T-helper 22 cell (primary cell): ENCODE measurements around the gene ZFP28.

Source experiments
- DNase-seq: peaks from one replicate; pipeline ENCODE4 v3.0.0-alpha.2; 2020; ENCODE audit warnings: low read depth

Gene ZFP28

DNA sequence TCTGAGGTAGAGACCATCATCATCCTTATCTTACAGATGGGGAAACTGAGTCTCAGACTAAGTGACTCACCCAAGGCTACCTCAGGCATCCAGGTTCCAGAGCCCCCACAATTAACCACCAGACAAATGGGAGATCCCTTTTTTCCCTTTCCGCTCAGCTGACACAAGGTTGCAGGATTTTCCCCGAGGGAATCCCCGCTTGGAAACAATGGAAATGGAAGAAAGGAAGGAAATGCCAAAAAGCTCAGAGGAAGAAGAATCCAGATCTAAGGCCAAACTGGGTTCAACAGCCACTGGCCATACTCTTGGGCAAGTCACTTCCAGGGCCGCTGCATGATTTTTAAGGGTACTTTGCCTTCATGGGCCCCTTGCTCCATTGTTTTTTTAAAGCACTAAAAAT is 57.9 kb downstream of the ZFP28 start:
- no peak for DNase-seq

DNA sequence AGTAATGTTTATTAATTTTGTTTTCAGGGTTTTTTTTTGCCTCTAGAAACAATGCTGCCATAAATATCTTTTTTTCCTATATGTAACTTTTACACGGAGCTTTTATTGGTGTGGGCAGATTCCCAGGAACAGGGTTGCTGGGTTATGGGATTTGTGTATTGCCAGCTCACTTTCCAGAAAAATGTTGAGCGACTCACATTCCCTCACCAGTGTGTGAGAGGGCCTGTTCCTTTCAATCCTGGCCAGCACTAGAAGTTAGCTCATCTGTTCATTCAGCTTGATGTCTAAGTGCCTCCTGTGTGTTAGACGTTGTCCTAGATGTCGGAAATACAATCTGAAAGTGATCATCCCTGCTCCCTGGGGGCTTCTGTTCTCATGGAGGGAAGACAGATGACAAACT is 58.9 kb downstream of the ZFP28 start:
- no peak for DNase-seq

DNA sequence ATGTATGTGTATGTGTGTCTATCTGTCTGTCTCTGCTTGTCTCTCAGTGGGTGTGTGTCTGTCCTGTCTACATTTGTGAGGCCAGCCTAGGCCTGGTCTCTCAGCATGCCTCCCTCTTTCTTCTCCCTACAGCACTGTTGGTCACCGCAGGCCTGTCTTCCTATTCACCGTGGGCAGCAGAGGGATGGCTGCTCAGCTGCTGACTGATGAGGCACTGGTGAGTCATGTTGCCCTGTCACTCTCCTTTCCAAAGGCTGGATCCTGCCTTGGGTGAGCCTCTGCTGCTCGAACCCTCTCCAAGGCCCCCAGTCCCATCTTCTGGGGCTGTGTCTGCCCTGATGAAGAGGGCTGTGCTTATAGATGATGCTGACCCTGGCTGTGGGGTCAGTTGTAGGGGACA is 62.6 kb downstream of the ZFP28 start:
- no peak for DNase-seq

DNA sequence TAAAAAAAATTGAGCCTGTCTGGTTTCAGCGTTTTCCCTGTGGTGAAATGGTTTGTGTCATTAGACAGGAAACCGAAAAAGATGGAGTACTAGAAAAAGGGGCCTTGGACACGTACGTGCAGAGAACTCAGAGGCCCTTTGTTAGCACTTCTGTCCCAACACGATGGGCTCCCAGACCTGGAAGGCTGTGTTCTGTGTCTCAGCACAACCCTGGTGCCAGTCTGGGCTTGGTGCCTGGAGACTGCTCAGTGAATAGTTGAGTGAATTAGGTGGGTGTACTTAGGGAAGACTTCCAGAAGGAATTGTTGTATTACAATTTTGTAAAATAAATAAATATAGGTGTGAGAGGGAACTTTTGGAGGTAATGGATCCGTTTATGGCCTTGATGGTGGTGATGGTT is 65.1 kb downstream of the ZFP28 start:
- no peak for DNase-seq
